ENCODE results near the gene SFTPD.

Gene SFTPD

GRCh38 chr10:79910836-79911235 lies 38.1 kb downstream of the SFTPD start:
- no peaks in the 10 kb centered on the region for H3K79me2 ChIP-seq (ENCODE audit: insufficient read depth, low read length)

GRCh38 chr10:79910344-79910743 lies 38.6 kb downstream of the SFTPD start:
- no peaks in the 10 kb centered on the region for H3K9me3 ChIP-seq (ENCODE audit: low read length)
- no peaks in the 10 kb centered on the region for H3K9me2 ChIP-seq (ENCODE audit: low read depth, low read length)
- H3K27me3 ChIP-seq (ENCODE audit: insufficient read depth, low read length): no peaks in the 10 kb centered on the region
- H3F3A ChIP-seq (ENCODE audit: insufficient read depth, low read length): no peaks in the 10 kb centered on the region
- no peaks in the 10 kb centered on the region for H3K4me1 ChIP-seq (ENCODE audit: insufficient read depth, low read length, severe bottlenecking)
- no peak overlapping the region for H3K9ac ChIP-seq (ENCODE audit: low read length)
- H3K36me3 ChIP-seq (ENCODE audit: insufficient read depth, low read length): no peaks in the 10 kb centered on the region
- H3K4me2 ChIP-seq (ENCODE audit: low read length): no peak overlapping the region
- no peak overlapping the region for H2AFZ ChIP-seq (ENCODE audit: low read length)
- no peaks in the 10 kb centered on the region for H3K79me2 ChIP-seq (ENCODE audit: insufficient read depth, low read length)
- no peak overlapping the region for H3K27ac ChIP-seq (ENCODE audit: low read depth, low read length, poor library complexity, severe bottlenecking)
- TF ChIP-seq CTCF (IDR thresholded peaks at IDR 0.05; ENCODE audit: low read length) (no peak), EZH2 (IDR thresholded peaks at IDR 0.05; ENCODE audit: borderline replicate concordance, low read length) (no peak)
- H3K4me3 ChIP-seq (ENCODE audit: low read depth, low read length, poor library complexity, severe bottlenecking): no peak overlapping the region
- H4K20me1 ChIP-seq (ENCODE audit: insufficient read depth, low read length): no peaks in the 10 kb centered on the region

More at GRCh38 chr10:79910836-79911235, 38.1 kb downstream of the SFTPD start:
- H2AFZ ChIP-seq (ENCODE audit: low read length): no peak overlapping the region
- no peak overlapping the region for H3K9ac ChIP-seq (ENCODE audit: low read length)
- H3K4me3 ChIP-seq (ENCODE audit: low read depth, low read length, poor library complexity, severe bottlenecking): no peak overlapping the region
- no peak for TF ChIP-seq EZH2 (IDR thresholded peaks at IDR 0.05; ENCODE audit: borderline replicate concordance, low read length)
- no peaks in the 10 kb centered on the region for H3K9me2 ChIP-seq (ENCODE audit: low read depth, low read length)
- no peaks in the 10 kb centered on the region for H3K9me3 ChIP-seq (ENCODE audit: low read length)
- H3K27me3 ChIP-seq (ENCODE audit: insufficient read depth, low read length): no peaks in the 10 kb centered on the region
- no peaks in the 10 kb centered on the region for H3K4me1 ChIP-seq (ENCODE audit: insufficient read depth, low read length, severe bottlenecking)
- H3F3A ChIP-seq (ENCODE audit: insufficient read depth, low read length): no peaks in the 10 kb centered on the region
- no peaks in the 10 kb centered on the region for H4K20me1 ChIP-seq (ENCODE audit: insufficient read depth, low read length)
- H3K36me3 ChIP-seq (ENCODE audit: insufficient read depth, low read length): no peaks in the 10 kb centered on the region
- H3K4me2 ChIP-seq (ENCODE audit: low read length): no peak overlapping the region
- no peak overlapping the region for H3K27ac ChIP-seq (ENCODE audit: low read depth, low read length, poor library complexity, severe bottlenecking)

GRCh38 chr10:79905322-79906314 lies 43.3 kb downstream of the SFTPD start:
- Histone ChIP-seq H3K79me2 (ENCODE audit: insufficient read depth, low read length) (no peaks in the 10 kb centered on the region), H3K27me3 (ENCODE audit: insufficient read depth, low read length) (no peaks in the 10 kb centered on the region), H3K27ac (ENCODE audit: low read depth, low read length, poor library complexity, severe bottlenecking) (no peak overlapping the region), H2AFZ (ENCODE audit: low read length) (no peak overlapping the region), H3K36me3 (ENCODE audit: insufficient read depth, low read length) (no peaks in the 10 kb centered on the region), H3F3A (ENCODE audit: insufficient read depth, low read length) (no peaks in the 10 kb centered on the region), H3K9me2 (ENCODE audit: low read depth, low read length) (no peaks in the 10 kb centered on the region), H3K4me2 (ENCODE audit: low read length) (no peak overlapping the region), H4K20me1 (ENCODE audit: insufficient read depth, low read length) (no peaks in the 10 kb centered on the region), H3K4me1 (ENCODE audit: insufficient read depth, low read length, severe bottlenecking) (no peaks in the 10 kb centered on the region), H3K9me3 (ENCODE audit: low read length) (no peaks in the 10 kb centered on the region), H3K9ac (ENCODE audit: low read length) (no peak overlapping the region), H3K4me3 (ENCODE audit: low read depth, low read length, poor library complexity, severe bottlenecking) (no peak overlapping the region)
- no peak for TF ChIP-seq CTCF (IDR thresholded peaks at IDR 0.05; ENCODE audit: low read length)
- no peak for TF ChIP-seq EZH2 (IDR thresholded peaks at IDR 0.05; ENCODE audit: borderline replicate concordance, low read length)
